Endothelial cell of umbilical vein (primary cell): ENCODE results near the gene PIK3AP1. TPM values are rescaled to one million over a fixed set of nuclear protein-coding genes. Genes with fewer than 3 reads are reported as not detected.

Experiments
- BruUV-seq: library from RNA; stranded (reverse); fragments of 400-500 nt; replicated peaks from 2 replicates; lab custom pipeline; 2021; lab: Mats Ljungman, UMichigan
- CTCF ChIA-PET: fragments of 300-600, 350-600 bp; sonication (Branson Sonifier 250); formaldehyde crosslinking; loops from one replicate; lab custom pipeline; 2021; ENCODE audit warnings: antibody characterized with exemption, inconsistent platforms; lab: Charles Lee
- POLR2A ChIA-PET: fragments of 300-600, 350-600 bp; sonication (Branson Sonifier 250); formaldehyde crosslinking; loops from one replicate; lab custom pipeline; 2021; ENCODE audit warnings: antibody characterized with exemption, inconsistent platforms; lab: Charles Lee
- DNase-seq: peaks from one replicate; pipeline ENCODE4 v3.0.0-alpha.2; 2011; ENCODE audit warnings: low read depth, low spot score
- FAIRE-seq: peaks from 2 replicates; lab custom pipeline; 2011; peaks lifted over from hg19 to GRCh38; lab: Jason Lieb, UNC
- H2AFZ ChIP-seq: 2 replicates; pipeline ENCODE4 v1.6.0; 2012; ENCODE audit warnings: low read depth, low read length, control low read depth, inconsistent platforms
- H3K27ac ChIP-seq: 2 replicates; pipeline ENCODE4 v1.5.1; 2011; ENCODE audit warnings: low read depth, mild to moderate bottlenecking, control low read depth, low read length, moderate library complexity; ENCODE audit not compliant: insufficient read depth
- H3K27me3 ChIP-seq, 2 experiments: 2 replicates each; pipeline versions ENCODE4 v1.6.0 to v1.6.1; 2011; ENCODE audit warnings: low read length in 2 of 2, mixed read lengths in 1 of 2; ENCODE audit not compliant: control insufficient read depth in 2 of 2, insufficient read depth in 2 of 2
- H3K36me3 ChIP-seq, 2 experiments: 2 replicates in 1 of 2; 3 replicates in 1 of 2; pipeline ENCODE4 v1.5.1; 2011; ENCODE audit warnings: low read length in 2 of 2, mild to moderate bottlenecking in 1 of 2, moderate library complexity in 1 of 2; ENCODE audit not compliant: control insufficient read depth in 2 of 2, insufficient read depth in 2 of 2; ENCODE audit errors: extremely low read depth in 1 of 2
- H3K4me1 ChIP-seq: 3 replicates; pipeline ENCODE4 v1.5.1; 2011; ENCODE audit warnings: mild to moderate bottlenecking, low read length; ENCODE audit not compliant: control insufficient read depth, insufficient read depth; ENCODE audit errors: extremely low read depth
- H3K4me2 ChIP-seq: 2 replicates; pipeline ENCODE4 v1.6.1; 2011; ENCODE audit warnings: low read length, control low read depth, mixed read lengths; ENCODE audit not compliant: insufficient read depth
- H3K4me3 ChIP-seq, 3 experiments: fragments of 200-600 bp in 1 of 3; sonication (generic), shearing (Covaris generic) in 1 of 3; replicated peaks in 1 of 3; 2 replicates each; pipeline ENCODE4 v1.5.1; 2011 to 2016; ENCODE audit warnings: control low read depth in 3 of 3, low read length in 3 of 3, mild to moderate bottlenecking in 2 of 3, inconsistent platforms in 1 of 3, low read depth in 1 of 3, moderate library complexity in 1 of 3; ENCODE audit not compliant: insufficient read depth in 1 of 3
- H3K79me2 ChIP-seq: 2 replicates; pipeline ENCODE4 v1.6.0; 2012; ENCODE audit warnings: low read length, inconsistent platforms; ENCODE audit not compliant: control insufficient read depth, insufficient read depth
- H3K9ac ChIP-seq: replicated peaks from 2 replicates; pipeline ENCODE3; 2011; ENCODE audit warnings: low read length, control low read depth; ENCODE audit not compliant: insufficient read depth; ENCODE audit errors: extremely low read depth
- H3K9me1 ChIP-seq: replicated peaks from 3 replicates; pipeline ENCODE4 v1.6.0; 2011; ENCODE audit warnings: mild to moderate bottlenecking, low read length; ENCODE audit not compliant: control insufficient read depth, insufficient read depth; ENCODE audit errors: extremely low read depth
- H3K9me3 ChIP-seq: replicated peaks from 2 replicates; pipeline ENCODE4 v1.5.1; 2012; ENCODE audit warnings: low read length, inconsistent platforms; ENCODE audit not compliant: control insufficient read depth, insufficient read depth
- H4K20me1 ChIP-seq: replicated peaks from 2 replicates; pipeline ENCODE3; 2011; ENCODE audit warnings: mild to moderate bottlenecking, low read length; ENCODE audit not compliant: control insufficient read depth, insufficient read depth; ENCODE audit errors: extremely low read depth
- CTCF ChIP-seq, 2 donors: IDR thresholded peaks; 1 replicate in 1 of 2; 2 replicates in 1 of 2; pipeline ENCODE4 v1.5.1; 2011; ENCODE audit warnings: low read length in 2 of 2, mild to moderate bottlenecking in 2 of 2, moderate library complexity in 2 of 2, control low read depth in 1 of 2, inconsistent platforms in 1 of 2, low read depth in 1 of 2; ENCODE audit not compliant: insufficient read depth in 1 of 2; ENCODE audit errors: extremely low read depth in 1 of 2
- EZH2 ChIP-seq: IDR thresholded peaks from 2 replicates; pipeline ENCODE4 v1.6.1; 2012; ENCODE audit warnings: borderline replicate concordance, low read depth, mild to moderate bottlenecking, moderate library complexity, low read length, inconsistent platforms; ENCODE audit not compliant: severe bottlenecking
- FOS ChIP-seq: IDR thresholded peaks from 2 replicates; pipeline ENCODE4 v1.6.1; 2011; ENCODE audit warnings: mild to moderate bottlenecking, low read length, moderate library complexity, borderline replicate concordance; ENCODE audit not compliant: insufficient read depth
- GATA2 ChIP-seq: IDR thresholded peaks from 2 replicates; pipeline ENCODE4 v1.7.0; 2011; ENCODE audit warnings: low read depth, mild to moderate bottlenecking, moderate library complexity, mixed read lengths, low read length; ENCODE audit not compliant: insufficient read length, insufficient read depth
- JUN ChIP-seq: IDR thresholded peaks from 2 replicates; pipeline ENCODE4 v1.6.1; 2011; ENCODE audit warnings: borderline replicate concordance, low read depth; ENCODE audit not compliant: insufficient read length, insufficient read depth
- MAX ChIP-seq: IDR thresholded peaks from 2 replicates; pipeline ENCODE4 v1.6.1; 2011; ENCODE audit not compliant: insufficient read depth, insufficient read length
- MYC ChIP-seq: IDR thresholded peaks from one replicate; pipeline ENCODE4 v1.6.1; 2011; ENCODE audit warnings: mild to moderate bottlenecking, low read depth, low read length
- POLR2A ChIP-seq: IDR thresholded peaks from 2 replicates; pipeline ENCODE4 v1.6.1; 2012; ENCODE audit warnings: low read depth, mild to moderate bottlenecking, control low read depth, low read length
- POLR2AphosphoS5 ChIP-seq: IDR thresholded peaks from 2 replicates; pipeline ENCODE4 v1.6.1; 2012; ENCODE audit warnings: low read depth, mild to moderate bottlenecking, control low read depth, low read length, moderate library complexity; ENCODE audit not compliant: insufficient read depth
- dilution Hi-C: fragments of 300-500 bp; cut with MboI; formaldehyde crosslinking; loops from one replicate; pipeline ENCODE4 v1.15.0; 2019; ENCODE audit warnings: low sequenced_read_pairs; ENCODE audit not compliant: extremely low pct_ligation_motif_present
- intact Hi-C: fragments of 100-400 bp; cut with micrococcal nuclease; formaldehyde crosslinking; loops from one replicate; pipeline ENCODE4 v1.10.0; 2022
- polyA plus RNA-seq, 4 experiments: library from polyadenylated mRNA; depleted of rRNA in 3 of 4; stranded (reverse) in 3 of 4; unstranded in 1 of 4; fragments of >200 nt; gene quantifications; 2 replicates each; pipeline versions ENCODE4 v1.2.1 to v1.2.3, GENCODE V29; 2011 to 2012; ENCODE audit warnings: missing spikeins in 1 of 4
- total RNA-seq: library from RNA; stranded (reverse); gene quantifications from 2 replicates; pipeline ENCODE4 v1.2.3, GENCODE V29; 2021

The PIK3AP1 gene
- total and polyA plus RNA-seq, 2 donors (not counting 3 experiments of a cell fraction or from before 2014, with no cell fraction given): 0.04 TPM; not detected in 1

- TF ChIP-seq JUN (no peak), FOS (no peak), EZH2 (no peak), MYC (no peak), MAX (no peak), CTCF (IDR thresholded peaks at IDR 0.05; ENCODE audit: extremely low read depth in 1 of 2, insufficient read depth in 1 of 2, low read depth in 1 of 2, low read length in 2 of 2) (no peak), POLR2A (no peak), POLR2AphosphoS5 (no peak), GATA2 (no peak)
- Histone ChIP-seq H3K27me3 (peaks cover 0 to 1% of the 10 kb centered on the region in 2 experiments), H4K20me1 (no peaks in the 10 kb centered on the region), H2AFZ (no peak overlapping the region), H3K9me1 (no peaks in the 10 kb centered on the region), H3K4me3 (no peak overlapping the region), H3K9ac (no peak overlapping the region), H3K4me2 (no peak overlapping the region), H3K9me3 (no peaks in the 10 kb centered on the region), H3K79me2 (no peaks in the 10 kb centered on the region), H3K36me3 (no peaks in the 10 kb centered on the region), H3K4me1 (no peaks in the 10 kb centered on the region), H3K27ac (no peak overlapping the region)
- DNase-seq (no peak), FAIRE-seq (no peak)
- dilution Hi-C loops (no loop called here), intact Hi-C loops (no loop called here)
- ChIA-PET CTCF (interaction anchor here (1.4 kb wide), 1 partner anchor 55 kb away, joined by 5 read pairs; no protein-coding TSS in a partner anchor), POLR2A (no interaction called here)
- no TSS peak for BruUV-seq
Measured at GRCh38 chr10:96695975-96696634, 24.2 kb downstream of the PIK3AP1 start.
